ENCODE measurements around the gene PDE11A.

Gene PDE11A

DNA sequence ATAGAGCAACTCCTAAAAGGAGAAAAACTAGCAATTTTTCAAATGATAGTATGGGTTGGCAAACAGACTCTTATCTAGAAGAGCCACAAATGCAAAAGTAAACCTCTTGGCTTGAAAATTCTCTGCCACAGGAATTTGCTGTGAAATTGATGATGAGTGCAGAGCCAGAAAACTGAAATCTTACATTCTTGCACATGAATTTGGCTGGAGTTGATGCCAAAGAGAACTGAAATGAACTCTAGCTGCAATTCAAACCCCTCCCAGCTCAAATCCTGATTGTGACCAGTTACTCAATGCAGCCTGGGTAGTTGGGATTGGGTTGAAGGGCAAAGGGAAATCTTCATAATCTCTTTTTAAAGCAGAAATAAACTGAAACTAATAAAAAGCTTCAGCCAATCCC is 266.6 kb downstream of the PDE11A start:
- TF ChIP-seq POLR2AphosphoS5 (IDR thresholded peaks at IDR 0.05; ENCODE audit: low read depth, low read length), result no peak
- no peak for TF ChIP-seq FOXP2 (optimal IDR thresholded peaks at IDR 0.05; ENCODE audit: borderline replicate concordance, extremely low read depth, extremely low read length, insufficient read depth)
- TF ChIP-seq, protein P1, sequence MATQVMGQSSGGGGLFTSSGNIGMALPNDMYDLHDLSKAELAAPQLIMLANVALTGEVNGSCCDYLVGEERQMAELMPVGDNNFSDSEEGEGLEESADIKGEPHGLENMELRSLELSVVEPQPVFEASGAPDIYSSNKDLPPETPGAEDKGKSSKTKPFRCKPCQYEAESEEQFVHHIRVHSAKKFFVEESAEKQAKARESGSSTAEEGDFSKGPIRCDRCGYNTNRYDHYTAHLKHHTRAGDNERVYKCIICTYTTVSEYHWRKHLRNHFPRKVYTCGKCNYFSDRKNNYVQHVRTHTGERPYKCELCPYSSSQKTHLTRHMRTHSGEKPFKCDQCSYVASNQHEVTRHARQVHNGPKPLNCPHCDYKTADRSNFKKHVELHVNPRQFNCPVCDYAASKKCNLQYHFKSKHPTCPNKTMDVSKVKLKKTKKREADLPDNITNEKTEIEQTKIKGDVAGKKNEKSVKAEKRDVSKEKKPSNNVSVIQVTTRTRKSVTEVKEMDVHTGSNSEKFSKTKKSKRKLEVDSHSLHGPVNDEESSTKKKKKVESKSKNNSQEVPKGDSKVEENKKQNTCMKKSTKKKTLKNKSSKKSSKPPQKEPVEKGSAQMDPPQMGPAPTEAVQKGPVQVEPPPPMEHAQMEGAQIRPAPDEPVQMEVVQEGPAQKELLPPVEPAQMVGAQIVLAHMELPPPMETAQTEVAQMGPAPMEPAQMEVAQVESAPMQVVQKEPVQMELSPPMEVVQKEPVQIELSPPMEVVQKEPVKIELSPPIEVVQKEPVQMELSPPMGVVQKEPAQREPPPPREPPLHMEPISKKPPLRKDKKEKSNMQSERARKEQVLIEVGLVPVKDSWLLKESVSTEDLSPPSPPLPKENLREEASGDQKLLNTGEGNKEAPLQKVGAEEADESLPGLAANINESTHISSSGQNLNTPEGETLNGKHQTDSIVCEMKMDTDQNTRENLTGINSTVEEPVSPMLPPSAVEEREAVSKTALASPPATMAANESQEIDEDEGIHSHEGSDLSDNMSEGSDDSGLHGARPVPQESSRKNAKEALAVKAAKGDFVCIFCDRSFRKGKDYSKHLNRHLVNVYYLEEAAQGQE (IDR thresholded peaks at IDR 0.05; ENCODE audit: insufficient read depth in 1 of 2, low read depth in 2 of 2, low read length in 2 of 2), result no peak
- TF ChIP-seq TAF1 (IDR thresholded peaks at IDR 0.05; ENCODE audit: borderline replicate concordance, insufficient read depth, low read length), result no peak
- no peak for TF ChIP-seq SIN3A (IDR thresholded peaks at IDR 0.05; ENCODE audit: borderline replicate concordance, insufficient read depth, low read length)

DNA sequence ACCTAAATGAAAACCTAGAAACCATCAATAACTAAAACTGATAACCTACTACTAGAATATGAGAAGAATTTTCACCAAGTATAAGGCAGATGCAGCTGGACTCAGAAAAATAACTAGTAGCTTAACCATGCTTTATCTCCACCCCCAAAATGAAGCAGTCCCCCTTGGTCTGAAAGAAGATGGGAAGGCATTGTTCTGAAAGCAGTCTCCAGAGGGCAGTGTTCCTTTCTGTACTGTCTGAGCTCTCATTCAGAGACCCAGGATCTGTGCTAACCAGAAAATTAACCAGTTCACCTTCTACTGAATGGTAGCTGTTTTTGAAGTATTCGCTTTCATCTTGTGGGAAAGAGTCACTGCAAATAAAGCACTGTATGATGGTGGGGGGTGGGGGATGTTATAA is 273.0 kb downstream of the PDE11A start:
- no peak for TF ChIP-seq SIN3A (IDR thresholded peaks at IDR 0.05; ENCODE audit: borderline replicate concordance, insufficient read depth, low read length)
- TF ChIP-seq POLR2AphosphoS5 (IDR thresholded peaks at IDR 0.05; ENCODE audit: low read depth, low read length), result no peak
- no peak for TF ChIP-seq FOXP2 (optimal IDR thresholded peaks at IDR 0.05; ENCODE audit: borderline replicate concordance, extremely low read depth, extremely low read length, insufficient read depth)
- TF ChIP-seq, protein P1 (IDR thresholded peaks at IDR 0.05; ENCODE audit: insufficient read depth in 1 of 2, low read depth in 2 of 2, low read length in 2 of 2), result no peak
- TF ChIP-seq TAF1 (IDR thresholded peaks at IDR 0.05; ENCODE audit: borderline replicate concordance, insufficient read depth, low read length), result no peak

DNA sequence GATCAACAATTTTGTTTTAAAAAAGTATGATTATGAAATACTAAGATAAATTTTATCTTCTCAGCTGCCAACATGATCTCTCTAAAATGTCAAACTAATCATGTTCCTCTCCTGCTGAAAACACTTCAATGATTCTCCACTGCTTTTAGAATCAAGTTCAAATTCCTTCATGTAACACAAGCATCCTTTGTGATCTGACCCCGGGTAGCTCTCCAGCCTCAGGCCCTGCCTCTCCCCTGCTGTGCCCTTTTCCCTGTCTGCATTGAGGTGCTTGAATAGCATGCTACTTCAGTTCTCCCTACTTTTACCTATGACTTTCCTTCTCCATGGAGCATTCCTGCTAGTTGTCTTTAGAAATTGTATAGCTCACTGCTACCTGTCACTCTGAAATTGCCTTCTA is 274.8 kb downstream of the PDE11A start:
- TF ChIP-seq SIN3A (IDR thresholded peaks at IDR 0.05; ENCODE audit: borderline replicate concordance, insufficient read depth, low read length), result no peak
- no peak for TF ChIP-seq FOXP2 (optimal IDR thresholded peaks at IDR 0.05; ENCODE audit: borderline replicate concordance, extremely low read depth, extremely low read length, insufficient read depth)
- TF ChIP-seq POLR2AphosphoS5 (IDR thresholded peaks at IDR 0.05; ENCODE audit: low read depth, low read length), result no peak
- no peak for TF ChIP-seq TAF1 (IDR thresholded peaks at IDR 0.05; ENCODE audit: borderline replicate concordance, insufficient read depth, low read length)
- TF ChIP-seq, protein P1 (IDR thresholded peaks at IDR 0.05; ENCODE audit: insufficient read depth in 1 of 2, low read depth in 2 of 2, low read length in 2 of 2), result no peak

DNA sequence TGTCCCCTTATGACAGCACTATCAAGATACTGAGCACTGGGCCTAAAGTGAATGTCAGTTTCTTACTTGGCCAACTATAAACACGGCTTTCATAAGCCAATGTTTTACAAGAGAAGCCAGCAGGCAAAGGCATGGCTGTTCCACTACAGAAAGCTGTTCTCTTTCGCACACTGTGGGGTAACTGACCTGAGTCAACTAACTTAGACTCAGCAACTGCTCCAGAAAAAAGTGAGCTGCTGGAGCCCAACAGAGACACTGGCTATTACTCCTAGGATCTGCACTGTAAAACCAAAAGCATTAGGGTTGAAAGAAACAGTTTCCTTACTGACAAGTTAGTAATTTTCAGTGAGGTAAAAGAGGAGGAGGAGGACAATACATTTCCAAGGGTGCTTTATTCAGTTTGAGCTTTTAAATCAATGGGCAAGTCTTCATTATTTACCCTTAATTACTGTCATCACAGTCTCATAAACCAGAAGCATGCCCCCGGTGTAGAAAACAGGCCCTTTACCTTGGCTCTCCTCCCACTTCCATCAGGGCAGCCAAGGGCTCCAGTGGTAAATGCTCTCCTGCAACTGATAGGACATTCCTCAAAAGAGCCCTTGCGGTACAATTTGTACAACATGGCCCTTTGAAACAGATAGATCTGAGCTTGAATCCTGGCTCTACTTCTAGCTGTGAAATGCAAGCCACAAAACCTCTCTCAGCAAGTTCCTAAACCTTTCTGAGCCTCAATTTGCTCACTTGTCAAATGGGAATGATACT is 275.7 kb downstream of the PDE11A start:
- TF ChIP-seq SIN3A (IDR thresholded peaks at IDR 0.05; ENCODE audit: borderline replicate concordance, insufficient read depth, low read length), result no peak
- no peak for TF ChIP-seq TAF1 (IDR thresholded peaks at IDR 0.05; ENCODE audit: borderline replicate concordance, insufficient read depth, low read length)
- no peak for TF ChIP-seq FOXP2 (optimal IDR thresholded peaks at IDR 0.05; ENCODE audit: borderline replicate concordance, extremely low read depth, extremely low read length, insufficient read depth)
- TF ChIP-seq POLR2AphosphoS5 (IDR thresholded peaks at IDR 0.05; ENCODE audit: low read depth, low read length), result no peak
- TF ChIP-seq, protein P1 (IDR thresholded peaks at IDR 0.05; ENCODE audit: insufficient read depth in 1 of 2, low read depth in 2 of 2, low read length in 2 of 2), result no peak
